Aorta (tissue), 5 donors: ENCODE data around the gene ATG4B. TPM values are rescaled to one million over a fixed set of nuclear protein-coding genes. Genes with fewer than 3 reads are reported as not detected.

ENCODE experiments used
- ATAC-seq: fragments of 200-7000 bp; cut with Tn5 transposase; one replicate; pipeline ENCODE4 v1.9.1; 2022; ENCODE audit warnings: moderate library complexity; ENCODE audit not compliant: low FRiP score
- DNase-seq, 2 donors: peaks; one replicate each; pipeline ENCODE4 v3.0.0-alpha.2; 2020
- H3K27ac ChIP-seq, 2 donors: one replicate each; pipeline ENCODE4 v1.5.1; 2013; ENCODE audit warnings: low read length in 2 of 2, mild to moderate bottlenecking in 2 of 2, moderate library complexity in 2 of 2, control low read depth in 1 of 2, inconsistent platforms in 1 of 2, low read depth in 1 of 2
- H3K27me3 ChIP-seq, 2 donors: one replicate each; pipeline ENCODE4 v1.6.1; 2013; ENCODE audit warnings: control low read depth in 1 of 2, low read length in 1 of 2, mild to moderate bottlenecking in 1 of 2, moderate library complexity in 1 of 2; ENCODE audit not compliant: insufficient read depth in 2 of 2, control insufficient read depth in 1 of 2
- H3K36me3 ChIP-seq, 2 donors: one replicate each; pipeline ENCODE4 v1.6.1; 2013; ENCODE audit warnings: control low read depth in 1 of 2, low read length in 1 of 2, mild to moderate bottlenecking in 1 of 2; ENCODE audit not compliant: insufficient read depth in 2 of 2, control insufficient read depth in 1 of 2
- H3K4me1 ChIP-seq, 2 donors: one replicate each; pipeline ENCODE4 v1.6.1; 2013; ENCODE audit warnings: low read length in 2 of 2, control low read depth in 1 of 2, mild to moderate bottlenecking in 1 of 2, moderate library complexity in 1 of 2; ENCODE audit not compliant: insufficient read depth in 2 of 2, control insufficient read depth in 1 of 2
- H3K4me3 ChIP-seq, 2 donors: one replicate each; pipeline ENCODE4 v1.5.1; 2013; ENCODE audit warnings: low read length in 2 of 2, control low read depth in 1 of 2, mild to moderate bottlenecking in 1 of 2
- H3K9me3 ChIP-seq: one replicate; pipeline ENCODE4 v1.6.1; 2013; ENCODE audit warnings: mild to moderate bottlenecking, low read length; ENCODE audit not compliant: control insufficient read depth
- WGBS, 2 donors: extraction: QIAGEN DNeasy Blood & Tissue Kit; methylation state at CpG; one replicate each; pipeline ENCODE4 v1.1.7; 2013; 5-methylcytosine and 5-hydroxymethylcytosine counted together
- intact Hi-C, 2 donors: fragments of 100-400 bp; cut with DNase I; formaldehyde crosslinking; loops; one replicate each; pipeline versions ENCODE4 v1.14.2 to v1.15.0; 2022
- polyA plus RNA-seq, 2 donors: library from polyadenylated mRNA; stranded (reverse); fragments of 200-250 nt; gene quantifications; one replicate each; pipeline ENCODE4 v1.2.3, GENCODE V29; 2013
- total RNA-seq, 2 donors: library from RNA; stranded (reverse); fragmentation: NEBNext Ultra II Directional; extraction: Animal tissue kit (Norgen Biotek cat#: 25700); gene quantifications; one replicate each; pipeline ENCODE4 v1.2.1, GENCODE V29; 2021
- donor health status: healthy with polysubstance abuse.
- donor health status: Bipolar disorder and iron deficiency.
- donor health status: DM: no; HTN: no; CAD: no.
- donor health status: DM: no; HTN: no; CAD: no.
- donor health status: DM: yes; HTN: yes; CAD: no.

ATG4B gene
- total and polyA plus RNA-seq, 4 donors = 30.4 to 85.4 (median 74.3) TPM

DNA sequence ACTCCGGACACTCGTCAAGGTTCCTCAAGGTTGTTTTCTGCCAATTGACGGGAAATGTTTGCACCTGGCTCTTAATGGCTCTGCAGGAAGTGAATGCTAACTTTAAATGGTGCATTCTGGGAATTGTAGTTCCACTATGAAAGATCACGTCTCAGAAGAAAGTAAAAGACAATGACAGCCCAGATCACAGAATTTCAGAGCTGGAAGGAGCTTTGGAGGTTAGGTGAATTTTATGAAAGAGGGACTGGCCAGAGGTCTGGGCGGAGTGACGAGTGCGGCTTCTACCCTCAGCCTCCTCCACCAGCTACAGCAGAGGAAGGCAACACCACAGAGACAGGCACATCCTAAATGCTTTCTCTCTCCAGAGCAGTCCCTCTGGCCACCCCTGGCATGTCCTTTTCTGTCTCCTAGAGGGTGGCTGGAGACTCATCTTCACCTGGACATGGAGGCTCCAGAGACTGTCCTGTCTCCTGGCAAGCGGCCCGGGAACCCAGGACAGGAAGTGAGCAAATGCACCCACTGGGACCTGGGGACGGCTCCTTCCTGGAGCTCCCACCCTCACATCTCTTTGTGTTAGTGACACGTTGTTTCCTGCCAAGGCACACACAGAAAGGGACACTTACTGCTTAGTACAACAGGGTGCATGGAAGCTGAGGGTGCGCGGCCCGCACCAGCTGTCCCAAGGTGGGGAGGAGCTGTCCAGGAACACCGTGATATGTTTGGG lies 19.9 kb upstream of the ATG4B start:
- Histone ChIP-seq H3K4me1 (no peaks in the 10 kb centered on the region), H3K27ac (no peak overlapping the region), H3K27me3 (no peaks in the 10 kb centered on the region), H3K9me3 (no peaks in the 10 kb centered on the region), H3K36me3 (no peaks in the 10 kb centered on the region), H3K4me3 (no peak overlapping the region)
- DNase-seq (no peak), ATAC-seq (no peak)
- intact Hi-C loops = no loop called here
- 59% methylated on average over 15 of the region's 15 CpGs for WGBS, 2 donors

DNA sequence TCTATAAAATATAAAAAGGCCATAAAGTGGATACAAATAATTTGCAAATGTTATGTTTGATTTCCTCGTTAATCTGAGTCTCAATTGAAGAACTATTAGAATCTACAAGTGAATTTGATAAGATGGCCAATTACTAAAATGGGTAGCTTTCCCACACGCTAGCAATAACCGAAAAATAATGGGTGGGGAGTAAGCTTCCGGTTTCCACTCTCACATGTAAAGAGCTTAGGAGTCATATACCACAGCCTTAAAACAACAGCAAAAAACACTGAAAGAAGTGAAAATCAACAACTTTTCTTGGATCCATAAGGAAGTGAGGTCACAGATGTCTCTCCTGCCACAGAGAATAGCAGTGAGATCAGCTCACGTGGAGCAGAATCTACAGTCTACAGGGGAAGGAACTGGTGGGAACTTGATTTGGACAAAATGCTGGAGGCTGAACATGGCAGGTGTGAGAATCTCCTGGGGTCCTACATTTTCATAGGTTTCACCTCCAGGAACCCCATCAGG lies 19.1 kb upstream of the ATG4B start:
- H3K27me3 ChIP-seq = no peaks in the 10 kb centered on the region
- no peak overlapping the region for H3K27ac ChIP-seq
- no peak overlapping the region for H3K4me3 ChIP-seq
- ATAC-seq (no peak), DNase-seq (no peak)
- WGBS, 2 donors = 77 to 93% methylated on average over 5 of the region's 5 CpGs
- no peaks in the 10 kb centered on the region for H3K36me3 ChIP-seq
- H3K4me1 ChIP-seq = no peaks in the 10 kb centered on the region
- H3K9me3 ChIP-seq = no peaks in the 10 kb centered on the region
- intact Hi-C loops = no loop called here

- Histone ChIP-seq H3K9me3 (no peaks in the 10 kb centered on the region), H3K27ac (no peak overlapping the region), H3K4me3 (no peak overlapping the region), H3K27me3 (no peaks in the 10 kb centered on the region), H3K4me1 (no peaks in the 10 kb centered on the region), H3K36me3 (no peaks in the 10 kb centered on the region)
- intact Hi-C loops = no loop called here
- 86 to 88% methylated on average over 11 of the region's 11 CpGs for WGBS, 2 donors
- no peak for ATAC-seq
- DNase-seq = no peak
These were observed 18.7 kb upstream of the ATG4B start for GRCh38 chr2:241618829-241619228.

DNA sequence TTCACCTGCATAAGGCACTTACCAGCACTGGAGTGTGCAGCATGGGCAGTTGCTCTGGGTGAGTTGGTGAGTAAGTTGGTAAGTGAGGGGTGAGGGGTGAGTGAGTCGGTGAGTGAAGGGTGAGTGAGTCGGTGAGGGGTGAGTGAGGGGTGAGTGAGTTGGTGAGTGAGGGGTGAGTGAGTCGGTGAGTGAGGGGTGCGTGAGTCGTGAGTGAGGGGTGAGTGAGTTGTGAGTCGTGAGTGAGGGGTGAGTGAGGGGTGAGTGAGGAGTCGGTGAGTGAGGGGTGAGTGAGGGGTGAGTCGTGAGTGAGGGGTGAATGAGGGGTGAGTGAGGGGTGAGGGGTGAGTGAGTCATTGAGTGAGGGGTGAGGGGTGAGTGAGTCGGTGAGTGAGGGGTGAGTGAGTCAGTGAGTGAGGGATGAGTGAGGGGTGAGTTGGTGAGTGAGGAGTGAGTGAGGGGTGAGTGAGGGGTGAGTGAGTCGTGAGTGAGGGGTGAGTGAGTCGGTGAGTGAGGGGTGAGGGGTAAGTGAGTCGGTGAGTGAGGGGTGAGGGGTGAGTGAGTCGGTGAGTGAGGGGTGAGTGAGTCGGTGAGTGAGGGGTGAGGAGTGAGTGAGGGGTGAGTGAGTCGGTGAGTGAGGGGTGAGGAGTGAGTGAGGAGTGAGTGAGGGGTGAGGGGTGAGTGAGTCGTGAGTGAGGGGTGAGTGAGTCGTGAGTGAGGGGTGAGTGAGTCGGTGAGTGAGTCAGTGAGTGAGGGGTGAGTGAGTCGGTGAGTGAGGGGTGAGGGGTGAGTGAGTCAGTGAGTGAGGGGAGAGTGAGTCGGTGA lies 17.7 kb upstream of the ATG4B start:
- 90 to 94% methylated on average over 19 to 20 of the region's 20 CpGs for WGBS, 2 donors
- no peaks in the 10 kb centered on the region for H3K36me3 ChIP-seq
- intact Hi-C loops = no loop called here
- H3K4me1 ChIP-seq = no peaks in the 10 kb centered on the region
- H3K27ac ChIP-seq = no peak overlapping the region
- no peaks in the 10 kb centered on the region for H3K9me3 ChIP-seq
- ATAC-seq = no peak
- no peaks in the 10 kb centered on the region for H3K27me3 ChIP-seq
- H3K4me3 ChIP-seq = no peak overlapping the region
- DNase-seq = no peak

GRCh38 chr2:241620419-241620769 lies 17.1 kb upstream of the ATG4B start:
- H3K27me3 ChIP-seq = no peaks in the 10 kb centered on the region
- no peaks in the 10 kb centered on the region for H3K4me1 ChIP-seq
- H3K9me3 ChIP-seq = no peaks in the 10 kb centered on the region
- WGBS, 2 donors = 96 to 98% methylated on average over 6 of the region's 6 CpGs
- intact Hi-C loops = no loop called here
- no peak overlapping the region for H3K27ac ChIP-seq
- no peaks in the 10 kb centered on the region for H3K36me3 ChIP-seq
- DNase-seq (no peak), ATAC-seq (no peak)
- H3K4me3 ChIP-seq = no peak overlapping the region

- Histone ChIP-seq H3K27ac (no peak overlapping the region), H3K4me3 (no peak overlapping the region), H3K9me3 (no peaks in the 10 kb centered on the region), H3K36me3 (no peaks in the 10 kb centered on the region), H3K4me1 (no peaks in the 10 kb centered on the region), H3K27me3 (no peaks in the 10 kb centered on the region)
- no peak for DNase-seq
- peak; percentile 36 for ATAC-seq
- intact Hi-C loops = no loop called here
- 93 to 94% methylated on average over 9 to 10 of the region's 10 CpGs for WGBS, 2 donors
These were observed 9.8 kb upstream of the ATG4B start for GRCh38 chr2:241627675-241628074.

DNA sequence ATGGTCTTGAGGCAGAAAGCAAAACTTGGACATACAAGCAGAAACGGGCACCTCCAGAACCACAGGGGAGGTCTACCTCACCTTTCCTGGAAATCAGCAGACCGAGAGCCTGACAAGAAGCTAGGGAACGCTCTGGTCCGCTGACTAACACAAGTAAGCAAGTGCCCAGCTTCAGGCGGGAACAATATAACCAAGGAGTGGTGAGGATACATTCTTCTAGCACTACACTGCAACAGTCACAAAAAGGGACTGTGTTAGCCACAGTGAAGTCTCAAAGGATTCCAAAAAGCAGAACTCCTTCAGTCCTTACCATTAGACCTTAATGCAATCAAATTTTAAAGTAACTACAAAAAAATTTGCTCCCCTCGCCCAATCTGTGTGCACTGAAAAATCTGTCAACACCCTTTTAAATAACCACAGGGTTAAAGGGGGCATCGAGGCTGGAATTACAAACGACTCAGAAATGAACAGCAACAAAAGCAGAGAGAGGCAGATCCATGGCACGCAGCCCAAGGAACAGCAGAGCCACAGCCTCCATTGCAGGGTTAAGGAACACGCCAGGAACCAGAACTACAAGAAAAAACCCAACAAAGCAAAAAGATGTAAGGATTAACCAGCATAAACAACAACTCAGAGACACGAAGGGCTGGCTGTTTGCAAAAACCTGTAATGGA lies 7.6 kb upstream of the ATG4B start:
- no peak for ATAC-seq
- H3K27me3 ChIP-seq = no peaks in the 10 kb centered on the region
- H3K36me3 ChIP-seq = peaks cover 0 to 4% of the 10 kb centered on the region in 2 donors
- H3K4me3 ChIP-seq = no peak overlapping the region
- WGBS, 2 donors = 66 to 72% methylated on average over 11 of the region's 11 CpGs
- H3K9me3 ChIP-seq = no peaks in the 10 kb centered on the region
- peak in 1 of 2 donors; percentile 17 for DNase-seq
- no peak overlapping the region for H3K27ac ChIP-seq
- H3K4me1 ChIP-seq = no peaks in the 10 kb centered on the region
- intact Hi-C loops = no loop called here

GRCh38 chr2:241632478-241633325 lies 4.8 kb upstream of the ATG4B start:
- Histone ChIP-seq H3K36me3 (peaks cover 0 to 4% of the 10 kb centered on the region in 2 donors), H3K27me3 (no peaks in the 10 kb centered on the region), H3K9me3 (no peaks in the 10 kb centered on the region), H3K4me1 (no peaks in the 10 kb centered on the region), H3K4me3 (no peak overlapping the region), H3K27ac (no peak overlapping the region)
- WGBS, 2 donors = 94 to 95% methylated on average over 39 of the region's 39 CpGs
- DNase-seq (no peak), ATAC-seq (no peak)
- intact Hi-C loops = no loop called here
